Measurements from ENCODE around the gene CD1E. TPM values are rescaled to one million over a fixed set of nuclear protein-coding genes. Genes with fewer than 3 reads are reported as not detected.

Gene CD1E
- total and polyA plus RNA-seq, 2 donors (not counting 1 experiment from before 2014, with no cell fraction given): not detected

DNA sequence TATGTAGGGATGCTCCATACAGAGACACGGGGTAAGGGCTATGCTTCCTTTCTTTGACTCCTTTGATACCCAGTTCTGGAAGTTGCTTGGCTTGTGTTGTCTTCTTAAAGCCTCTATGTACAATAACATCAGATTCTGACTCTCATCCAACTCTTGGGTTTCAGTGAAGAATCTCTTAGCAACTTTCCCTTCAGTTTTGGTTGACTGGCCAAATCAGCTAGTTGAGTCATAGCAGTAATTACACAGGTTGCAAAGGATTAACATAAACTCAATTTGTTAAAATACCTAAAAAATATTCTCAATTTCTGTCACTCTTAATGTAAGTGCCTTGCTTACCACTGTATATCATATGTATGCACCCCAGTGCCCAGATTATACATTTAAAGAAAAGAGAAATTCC lies 9.2 kb downstream of the CD1E start:
- Histone ChIP-seq H3K9ac (ENCODE audit: low read length) (no peak overlapping the region), H3K27ac (ENCODE audit: low read length in 2 of 2) (no peak overlapping the region), H3K79me2 (ENCODE audit: control insufficient read depth, insufficient read depth, low read length) (no peaks in the 10 kb centered on the region), H2AFZ (ENCODE audit: insufficient read depth, low read depth, low read length, poor library complexity, severe bottlenecking) (no peak overlapping the region), H3K9me3 (ENCODE audit: control extremely low read depth in 1 of 3, control insufficient read depth in 2 of 3, insufficient read depth in 1 of 3, low read length in 2 of 3) (peaks cover 0 to 3% (median 0%) of the 10 kb centered on the region in 3 donors), H3K4me3 (ENCODE audit: control extremely low read depth in 1 of 5, extremely low read depth in 1 of 5, insufficient read depth in 1 of 5, low read depth in 2 of 5, low read length in 4 of 5) (no peak overlapping the region), H3K27me3 (replicated peaks in 1 of 4; ENCODE audit: control extremely low read depth in 1 of 4, control insufficient read depth in 3 of 4, insufficient read depth in 4 of 4, low read length in 3 of 4) (no peaks in the 10 kb centered on the region), H3K4me2 (replicated peaks; ENCODE audit: low read depth, low read length, poor library complexity, severe bottlenecking) (no peak overlapping the region), H4K20me1 (ENCODE audit: control insufficient read depth, insufficient read depth, low read length, poor library complexity, severe bottlenecking) (no peaks in the 10 kb centered on the region), H3K4me1 (ENCODE audit: control insufficient read depth in 2 of 2, insufficient read depth in 2 of 2, low read length in 2 of 2) (no peaks in the 10 kb centered on the region), H3K36me3 (replicated peaks in 1 of 2; ENCODE audit: control extremely low read depth in 1 of 2, control insufficient read depth in 1 of 2, extremely low read depth in 1 of 2, insufficient read depth in 2 of 2, low read length in 1 of 2) (no peaks in the 10 kb centered on the region)
- WGBS (ENCODE audit: insufficient coverage): no CpG with 5 or more reads among the region's 1 CpG
- Mint-ChIP-seq H3K4me3 (no peak overlapping the region), H3K27me3 (no peaks in the 10 kb centered on the region), H3K27ac (no peak overlapping the region), H3K9me3 (ENCODE audit: insufficient read depth) (peaks cover 5% of the 10 kb centered on the region), H3K4me1 (no peaks in the 10 kb centered on the region)
- no peak for DNase-seq
- TF ChIP-seq EZH2 (IDR thresholded peaks at IDR 0.05; ENCODE audit: borderline replicate concordance, insufficient read depth, low read depth, low read length, poor library complexity, severe bottlenecking): no peak
- TF ChIP-seq, protein P1, sequence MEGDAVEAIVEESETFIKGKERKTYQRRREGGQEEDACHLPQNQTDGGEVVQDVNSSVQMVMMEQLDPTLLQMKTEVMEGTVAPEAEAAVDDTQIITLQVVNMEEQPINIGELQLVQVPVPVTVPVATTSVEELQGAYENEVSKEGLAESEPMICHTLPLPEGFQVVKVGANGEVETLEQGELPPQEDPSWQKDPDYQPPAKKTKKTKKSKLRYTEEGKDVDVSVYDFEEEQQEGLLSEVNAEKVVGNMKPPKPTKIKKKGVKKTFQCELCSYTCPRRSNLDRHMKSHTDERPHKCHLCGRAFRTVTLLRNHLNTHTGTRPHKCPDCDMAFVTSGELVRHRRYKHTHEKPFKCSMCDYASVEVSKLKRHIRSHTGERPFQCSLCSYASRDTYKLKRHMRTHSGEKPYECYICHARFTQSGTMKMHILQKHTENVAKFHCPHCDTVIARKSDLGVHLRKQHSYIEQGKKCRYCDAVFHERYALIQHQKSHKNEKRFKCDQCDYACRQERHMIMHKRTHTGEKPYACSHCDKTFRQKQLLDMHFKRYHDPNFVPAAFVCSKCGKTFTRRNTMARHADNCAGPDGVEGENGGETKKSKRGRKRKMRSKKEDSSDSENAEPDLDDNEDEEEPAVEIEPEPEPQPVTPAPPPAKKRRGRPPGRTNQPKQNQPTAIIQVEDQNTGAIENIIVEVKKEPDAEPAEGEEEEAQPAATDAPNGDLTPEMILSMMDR (IDR thresholded peaks at IDR 0.05): no peak
- ChIA-PET CTCF (no interaction called here), POLR2A (no interaction called here)
- no peak for ATAC-seq (ENCODE audit: low read depth)
- intact Hi-C loops (cut with micrococcal nuclease): no loop called here

DNA sequence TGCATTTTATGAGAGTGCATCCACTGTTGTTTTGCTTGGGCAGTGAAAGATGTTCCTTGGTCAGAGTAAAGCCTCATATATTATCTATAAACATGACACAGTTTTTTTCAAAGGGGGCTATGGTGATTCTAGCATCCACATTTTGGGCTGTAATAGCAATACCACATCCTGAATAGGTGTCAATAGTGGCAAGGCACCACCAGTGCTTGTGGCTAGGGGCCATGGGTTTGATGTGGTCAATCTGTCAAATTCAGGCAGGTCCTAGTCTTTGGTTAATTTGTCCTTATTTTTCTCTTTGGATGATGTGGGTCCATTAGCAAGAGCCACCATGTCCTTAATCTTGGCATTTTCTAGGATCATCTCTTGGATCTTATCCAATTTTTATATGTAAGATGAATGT lies 13.1 kb downstream of the CD1E start:
- Histone ChIP-seq H3K27ac (ENCODE audit: low read length in 2 of 2) (no peak overlapping the region), H3K9ac (ENCODE audit: low read length) (no peak overlapping the region), H3K79me2 (ENCODE audit: control insufficient read depth, insufficient read depth, low read length) (no peaks in the 10 kb centered on the region), H3K4me1 (ENCODE audit: control insufficient read depth in 2 of 2, insufficient read depth in 2 of 2, low read length in 2 of 2) (no peaks in the 10 kb centered on the region), H4K20me1 (ENCODE audit: control insufficient read depth, insufficient read depth, low read length, poor library complexity, severe bottlenecking) (no peaks in the 10 kb centered on the region), H3K9me3 (ENCODE audit: control extremely low read depth in 1 of 3, control insufficient read depth in 2 of 3, insufficient read depth in 1 of 3, low read length in 2 of 3) (peaks cover 6 to 10% (median 10%) of the 10 kb centered on the region in 3 donors), H2AFZ (ENCODE audit: insufficient read depth, low read depth, low read length, poor library complexity, severe bottlenecking) (no peak overlapping the region), H3K27me3 (replicated peaks in 1 of 4; ENCODE audit: control extremely low read depth in 1 of 4, control insufficient read depth in 3 of 4, insufficient read depth in 4 of 4, low read length in 3 of 4) (peaks cover 0 to 4% (median 0%) of the 10 kb centered on the region in 4 experiments), H3K4me3 (ENCODE audit: control extremely low read depth in 1 of 5, extremely low read depth in 1 of 5, insufficient read depth in 1 of 5, low read depth in 2 of 5, low read length in 4 of 5) (no peak overlapping the region), H3K36me3 (replicated peaks in 1 of 2; ENCODE audit: control extremely low read depth in 1 of 2, control insufficient read depth in 1 of 2, extremely low read depth in 1 of 2, insufficient read depth in 2 of 2, low read length in 1 of 2) (no peaks in the 10 kb centered on the region), H3K4me2 (replicated peaks; ENCODE audit: low read depth, low read length, poor library complexity, severe bottlenecking) (no peak overlapping the region)
- Mint-ChIP-seq H3K9me3 (ENCODE audit: insufficient read depth) (peaks cover 10% of the 10 kb centered on the region), H3K4me1 (no peaks in the 10 kb centered on the region), H3K27ac (no peak overlapping the region), H3K4me3 (no peak overlapping the region), H3K27me3 (no peaks in the 10 kb centered on the region)
- TF ChIP-seq, protein P1 (IDR thresholded peaks at IDR 0.05): no peak
- TF ChIP-seq EZH2 (IDR thresholded peaks at IDR 0.05; ENCODE audit: borderline replicate concordance, insufficient read depth, low read depth, low read length, poor library complexity, severe bottlenecking): no peak
- intact Hi-C loops (cut with micrococcal nuclease): no loop called here
- ATAC-seq (ENCODE audit: low read depth): no peak
- ChIA-PET POLR2A (no interaction called here), CTCF (no interaction called here)
- DNase-seq: no peak
